Esophagus muscularis mucosa (tissue), 4 donors: ENCODE data around the gene CDK5R2. TPM values are rescaled to one million over a fixed set of nuclear protein-coding genes. Genes with fewer than 3 reads are reported as not detected.

ENCODE experiments used
- DNase-seq: peaks from one replicate; pipeline ENCODE4 v3.0.0-alpha.2; 2017; ENCODE audit errors: extremely low spot score
- H3K27ac ChIP-seq, 4 donors: fragments of 200-600 bp; sonication (generic); replicated peaks in 1 of 4; 1 replicate in 3 of 4; 2 replicates in 1 of 4; pipeline ENCODE4 v1.5.1; 2016 to 2019; ENCODE audit warnings: mild to moderate bottlenecking in 1 of 4
- H3K27me3 ChIP-seq, 4 donors: fragments of 200-600 bp; sonication (generic); one replicate each; pipeline versions ENCODE4 v1.5.1 to v1.6.0; 2016 to 2019
- H3K36me3 ChIP-seq, 4 donors: fragments of 200-600 bp; sonication (generic); one replicate each; pipeline ENCODE4 v1.5.1; 2016 to 2019
- H3K4me1 ChIP-seq, 4 donors: fragments of 200-600 bp; sonication (generic); one replicate each; pipeline ENCODE4 v1.5.1; 2016 to 2019
- H3K4me3 ChIP-seq, 4 donors: fragments of 200-600 bp; sonication (generic); 1 replicate in 2 of 4; 2 replicates in 2 of 4; pipeline ENCODE4 v1.5.1; 2016 to 2019; ENCODE audit warnings: mild to moderate bottlenecking in 4 of 4, moderate library complexity in 1 of 4
- H3K9me3 ChIP-seq, 4 donors: fragments of 200-600 bp; sonication (generic); 1 replicate in 3 of 4; 2 replicates in 1 of 4; pipeline ENCODE4 v1.5.1; 2016 to 2019
- EP300 ChIP-seq: sonication (generic); formaldehyde crosslinking; IDR thresholded peaks from one replicate; pipeline ENCODE4 v1.6.1; 2017; ENCODE audit warnings: antibody characterized with exemption
- POLR2A ChIP-seq: fragments of 450-650 bp; IDR thresholded peaks from one replicate; pipeline ENCODE4 v1.6.1; 2017; ENCODE audit warnings: antibody characterized with exemption, moderate library complexity, mild to moderate bottlenecking, low read depth
- POLR2AphosphoS5 ChIP-seq, 2 donors: sonication (generic); formaldehyde crosslinking; IDR thresholded peaks; one replicate each; pipeline ENCODE4 v1.6.1; 2017; ENCODE audit warnings: antibody characterized with exemption in 2 of 2
- WGBS: methylation state at CpG from one replicate; pipeline ENCODE4 v1.1.5; 2018; 5-methylcytosine and 5-hydroxymethylcytosine counted together
- intact Hi-C: fragments of 100-400 bp; cut with DNase I; formaldehyde crosslinking; loops from one replicate; pipeline ENCODE4 v1.15.1; 2023
- total RNA-seq, 4 donors: library from RNA; depleted of rRNA; stranded (reverse); fragments of >200 nt; gene quantifications; one replicate each; pipeline versions ENCODE4 v1.1.0 to v1.2.1, GENCODE V29; 2016
- TF ChIP-seq, protein P1 (sequence below), 3 experiments: fragments of 200-600 bp in 2 of 3; fragments of 450-650 bp in 1 of 3; sonication (generic) in 2 of 3; IDR thresholded peaks; one replicate each; pipeline ENCODE4 v1.5.1; 2017 to 2019; ENCODE audit warnings: antibody characterized with exemption in 3 of 3, mild to moderate bottlenecking in 2 of 3, moderate library complexity in 1 of 3

The CDK5R2 gene
- total RNA-seq, 4 donors from 2014 or later: under 0.01 to 0.52 (median 0.33) TPM; not detected in 1

DNA sequence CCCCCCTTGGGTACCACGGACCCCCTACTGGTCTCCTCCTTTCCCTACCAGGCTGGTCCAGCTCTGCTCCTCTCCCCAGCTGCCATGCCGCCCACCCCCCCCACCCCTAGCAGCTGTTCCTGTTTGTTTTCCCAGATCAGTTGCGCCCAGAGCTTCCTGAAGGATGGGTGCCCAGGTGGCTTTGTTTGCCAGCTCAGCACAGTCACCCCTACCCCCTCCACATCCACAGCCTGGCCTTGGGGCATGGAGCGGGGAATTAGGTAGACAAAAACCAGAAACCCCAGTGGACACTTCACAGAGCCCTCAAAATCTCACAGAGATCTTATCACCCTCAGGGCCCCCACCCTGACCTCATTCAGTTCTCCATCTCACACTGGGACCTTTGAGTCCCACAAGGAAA, 37.5 kb downstream of the CDK5R2 start:
- Histone ChIP-seq H3K4me3 (no peak overlapping the region), H3K9me3 (no peaks in the 10 kb centered on the region), H3K27ac (no peak overlapping the region), H3K4me1 (peaks cover 33 to 46% (median 40%) of the 10 kb centered on the region in 4 donors), H3K36me3 (no peaks in the 10 kb centered on the region), H3K27me3 (peaks cover 5 to 100% (median 64%) of the 10 kb centered on the region in 4 donors)
- TF ChIP-seq POLR2A (no peak), EP300 (no peak), POLR2AphosphoS5 (IDR thresholded peaks at IDR 0.05) (no peak)
- TF ChIP-seq, protein P1, sequence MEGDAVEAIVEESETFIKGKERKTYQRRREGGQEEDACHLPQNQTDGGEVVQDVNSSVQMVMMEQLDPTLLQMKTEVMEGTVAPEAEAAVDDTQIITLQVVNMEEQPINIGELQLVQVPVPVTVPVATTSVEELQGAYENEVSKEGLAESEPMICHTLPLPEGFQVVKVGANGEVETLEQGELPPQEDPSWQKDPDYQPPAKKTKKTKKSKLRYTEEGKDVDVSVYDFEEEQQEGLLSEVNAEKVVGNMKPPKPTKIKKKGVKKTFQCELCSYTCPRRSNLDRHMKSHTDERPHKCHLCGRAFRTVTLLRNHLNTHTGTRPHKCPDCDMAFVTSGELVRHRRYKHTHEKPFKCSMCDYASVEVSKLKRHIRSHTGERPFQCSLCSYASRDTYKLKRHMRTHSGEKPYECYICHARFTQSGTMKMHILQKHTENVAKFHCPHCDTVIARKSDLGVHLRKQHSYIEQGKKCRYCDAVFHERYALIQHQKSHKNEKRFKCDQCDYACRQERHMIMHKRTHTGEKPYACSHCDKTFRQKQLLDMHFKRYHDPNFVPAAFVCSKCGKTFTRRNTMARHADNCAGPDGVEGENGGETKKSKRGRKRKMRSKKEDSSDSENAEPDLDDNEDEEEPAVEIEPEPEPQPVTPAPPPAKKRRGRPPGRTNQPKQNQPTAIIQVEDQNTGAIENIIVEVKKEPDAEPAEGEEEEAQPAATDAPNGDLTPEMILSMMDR (IDR thresholded peaks at IDR 0.05): no peak
- WGBS: 79% methylated on average over 2 of the region's 4 CpGs
- no peak for DNase-seq
- intact Hi-C loops: loop anchor here (10.0 kb wide), 1 partner anchor 158 kb away; no protein-coding TSS in a partner anchor

DNA sequence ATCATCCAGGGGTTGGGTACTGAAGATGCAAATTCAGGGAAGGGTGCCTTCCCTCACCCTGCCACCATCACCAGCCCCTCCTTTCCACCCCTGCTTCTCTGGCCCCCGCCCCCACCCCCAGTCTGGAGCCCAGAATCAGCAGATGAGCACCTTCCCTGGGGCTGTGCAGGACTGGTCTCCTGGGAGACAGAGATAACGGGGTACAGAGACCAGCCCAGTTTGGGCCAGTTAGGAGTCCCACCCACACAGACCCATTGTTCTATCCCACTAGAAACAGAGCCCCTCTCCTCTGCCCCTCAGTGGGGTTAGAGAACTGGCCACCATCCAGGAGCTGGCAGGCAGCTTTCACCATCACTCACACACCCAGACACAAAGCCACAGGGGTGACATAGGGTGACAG, 38.3 kb downstream of the CDK5R2 start:
- Histone ChIP-seq H3K27ac (no peak overlapping the region), H3K36me3 (no peaks in the 10 kb centered on the region), H3K4me3 (no peak overlapping the region), H3K9me3 (no peaks in the 10 kb centered on the region), H3K27me3 (peaks cover 5 to 100% (median 64%) of the 10 kb centered on the region in 4 donors), H3K4me1 (peaks cover 39 to 46% (median 46%) of the 10 kb centered on the region in 4 donors)
- intact Hi-C loops: loop anchor here (10.0 kb wide), 1 partner anchor 157 kb away; no protein-coding TSS in a partner anchor
- 73% methylated on average over 2 of the region's 2 CpGs for WGBS
- TF ChIP-seq EP300 (no peak), POLR2A (no peak), POLR2AphosphoS5 (IDR thresholded peaks at IDR 0.05) (no peak)
- TF ChIP-seq, protein P1 (IDR thresholded peaks at IDR 0.05): no peak
- DNase-seq: no peak

DNA sequence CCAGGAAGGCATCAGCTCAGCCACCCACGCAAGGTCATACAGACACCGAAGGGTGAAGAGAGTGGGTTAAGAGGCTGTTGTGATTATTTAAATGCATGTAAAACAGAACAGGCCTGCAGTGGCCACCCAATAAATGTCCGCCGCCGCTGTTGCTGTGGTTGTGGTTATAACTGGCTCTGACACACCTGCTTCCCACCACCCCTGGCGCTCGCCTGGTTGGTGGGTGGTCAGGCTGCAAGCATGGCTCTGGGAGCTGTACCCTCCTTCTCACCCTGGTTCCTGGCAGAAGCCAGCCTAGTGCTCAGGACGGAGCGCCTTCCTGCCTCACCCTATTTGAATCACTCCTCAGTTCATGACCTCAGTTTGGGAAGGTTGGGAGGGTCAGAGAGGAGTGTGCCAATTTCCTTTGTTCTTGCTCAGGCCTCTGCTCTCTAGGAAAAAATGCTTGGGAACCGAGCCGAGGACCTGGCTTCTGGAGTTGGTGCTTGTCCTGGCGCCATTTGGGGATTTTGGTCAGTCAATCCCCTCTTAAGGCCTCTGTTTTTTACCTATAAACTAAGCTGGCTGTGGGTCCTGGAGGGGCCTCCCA, 39.0 kb downstream of the CDK5R2 start:
- Histone ChIP-seq H3K36me3 (no peaks in the 10 kb centered on the region), H3K4me1 (peaks cover 37 to 45% (median 43%) of the 10 kb centered on the region in 4 donors), H3K27ac (no peak overlapping the region), H3K27me3 (peaks cover 5 to 100% (median 64%) of the 10 kb centered on the region in 4 donors), H3K4me3 (no peak overlapping the region), H3K9me3 (no peaks in the 10 kb centered on the region)
- intact Hi-C loops: loop anchor here (10.0 kb wide), 1 partner anchor 156 kb away; no protein-coding TSS in a partner anchor
- TF ChIP-seq POLR2A (no peak), EP300 (no peak), POLR2AphosphoS5 (IDR thresholded peaks at IDR 0.05) (no peak)
- TF ChIP-seq, protein P1 (IDR thresholded peaks at IDR 0.05): no peak
- WGBS: 82% methylated on average over 12 of the region's 12 CpGs
- DNase-seq: no peak

DNA sequence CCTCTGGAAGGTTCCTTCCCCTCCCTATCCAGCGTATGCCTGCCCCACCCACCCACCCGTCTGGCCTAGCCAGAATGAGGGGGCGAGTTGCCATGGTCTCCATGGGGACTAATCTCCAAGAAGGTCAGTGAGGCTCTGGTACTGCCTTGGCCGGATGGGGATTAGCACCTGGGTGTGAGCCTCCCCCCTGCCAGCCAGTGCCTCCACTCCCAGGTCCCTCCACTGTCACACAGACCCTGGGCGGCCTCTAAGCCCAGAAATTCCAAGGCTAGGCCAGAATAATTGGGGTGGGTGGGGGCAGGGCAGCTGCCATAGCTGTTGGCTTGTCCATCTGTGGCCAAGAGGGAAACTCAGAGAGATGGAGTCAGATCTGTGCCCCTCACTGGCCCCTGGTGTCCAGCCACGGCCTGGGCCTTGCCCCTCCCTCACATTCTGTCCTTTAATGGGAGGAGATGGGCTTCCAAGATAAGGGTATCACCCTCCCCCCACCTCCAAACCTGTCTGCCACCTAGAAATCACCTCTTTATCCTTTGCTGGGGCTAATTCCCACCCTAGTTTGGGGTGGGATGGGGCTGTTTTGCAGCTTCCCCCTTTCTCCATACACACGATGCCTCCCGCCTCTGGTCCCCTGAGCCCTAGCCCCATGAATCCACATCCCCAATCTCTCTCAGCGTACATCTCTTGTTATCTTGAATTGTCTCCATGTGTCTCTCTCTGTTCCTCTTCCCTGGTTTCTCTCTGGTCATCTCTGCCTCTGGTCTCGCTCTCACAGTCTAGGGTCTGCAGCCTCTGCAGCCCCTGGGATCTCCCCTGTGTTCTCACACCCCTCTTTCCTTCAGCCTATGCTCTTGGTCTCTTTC, 39.8 kb downstream of the CDK5R2 start:
- no peaks in the 10 kb centered on the region for H3K36me3 ChIP-seq
- peaks cover 31 to 38% (median 36%) of the 10 kb centered on the region in 4 donors for H3K4me1 ChIP-seq
- H3K27ac ChIP-seq: no peak overlapping the region
- H3K4me3 ChIP-seq: no peak overlapping the region
- intact Hi-C loops: loop anchor here (10.0 kb wide), 1 partner anchor 156 kb away; no protein-coding TSS in a partner anchor
- DNase-seq: no peak
- TF ChIP-seq POLR2AphosphoS5 (IDR thresholded peaks at IDR 0.05) (no peak), POLR2A (no peak), EP300 (no peak)
- TF ChIP-seq, protein P1 (IDR thresholded peaks at IDR 0.05): no peak
- H3K27me3 ChIP-seq: peaks cover 5 to 100% (median 63%) of the 10 kb centered on the region in 4 donors
- H3K9me3 ChIP-seq: no peaks in the 10 kb centered on the region
- 50% methylated on average over 8 of the region's 10 CpGs for WGBS
